Measurements from ENCODE around the gene ME3.

DNA sequence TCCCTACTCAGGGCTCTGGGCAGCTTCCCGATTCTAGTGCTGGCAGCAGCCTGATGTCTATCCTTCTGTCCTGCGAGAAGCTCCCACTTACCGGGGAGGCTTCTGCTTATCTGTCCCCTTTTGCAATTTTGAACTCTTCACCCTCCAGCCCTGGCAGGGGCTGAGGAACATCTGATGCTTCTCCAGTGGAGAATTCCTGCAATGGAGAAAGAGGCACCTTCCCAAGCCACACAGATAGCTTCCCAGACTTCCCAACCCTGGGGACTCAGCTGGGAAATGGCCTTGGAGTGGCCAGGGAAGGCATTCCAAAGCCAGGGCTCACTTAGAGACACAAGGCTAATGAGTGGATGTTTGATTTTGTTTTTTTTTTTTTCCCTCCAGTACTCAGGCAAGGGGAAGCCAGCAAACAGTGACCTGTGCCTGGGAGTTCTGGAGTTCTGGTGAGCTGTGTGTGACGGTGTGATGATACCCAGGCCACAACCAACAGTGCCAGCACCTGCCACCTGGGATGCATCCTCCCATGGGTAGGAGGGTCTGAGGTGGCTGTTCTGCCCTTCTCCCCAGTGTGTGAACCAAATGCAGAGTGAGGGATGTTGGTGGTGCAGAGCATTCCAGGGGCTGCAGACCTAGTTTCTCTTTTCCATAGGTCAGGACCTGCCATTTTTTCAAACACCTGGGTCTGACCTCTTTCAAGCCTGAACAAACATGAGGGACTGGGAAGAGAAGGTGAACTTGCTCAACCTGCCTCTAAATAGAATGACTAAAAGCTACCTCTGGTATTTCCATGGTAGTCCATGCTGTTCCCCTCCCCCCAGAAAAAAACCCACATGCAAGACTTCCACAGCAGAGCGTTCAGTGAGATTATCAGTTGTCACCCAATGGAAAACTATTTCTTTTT is 202.7 kb downstream of the ME3 start:
- TF ChIP-seq, protein P1, sequence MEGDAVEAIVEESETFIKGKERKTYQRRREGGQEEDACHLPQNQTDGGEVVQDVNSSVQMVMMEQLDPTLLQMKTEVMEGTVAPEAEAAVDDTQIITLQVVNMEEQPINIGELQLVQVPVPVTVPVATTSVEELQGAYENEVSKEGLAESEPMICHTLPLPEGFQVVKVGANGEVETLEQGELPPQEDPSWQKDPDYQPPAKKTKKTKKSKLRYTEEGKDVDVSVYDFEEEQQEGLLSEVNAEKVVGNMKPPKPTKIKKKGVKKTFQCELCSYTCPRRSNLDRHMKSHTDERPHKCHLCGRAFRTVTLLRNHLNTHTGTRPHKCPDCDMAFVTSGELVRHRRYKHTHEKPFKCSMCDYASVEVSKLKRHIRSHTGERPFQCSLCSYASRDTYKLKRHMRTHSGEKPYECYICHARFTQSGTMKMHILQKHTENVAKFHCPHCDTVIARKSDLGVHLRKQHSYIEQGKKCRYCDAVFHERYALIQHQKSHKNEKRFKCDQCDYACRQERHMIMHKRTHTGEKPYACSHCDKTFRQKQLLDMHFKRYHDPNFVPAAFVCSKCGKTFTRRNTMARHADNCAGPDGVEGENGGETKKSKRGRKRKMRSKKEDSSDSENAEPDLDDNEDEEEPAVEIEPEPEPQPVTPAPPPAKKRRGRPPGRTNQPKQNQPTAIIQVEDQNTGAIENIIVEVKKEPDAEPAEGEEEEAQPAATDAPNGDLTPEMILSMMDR (optimal IDR thresholded peaks at IDR 0.05 in 1 of 3, IDR thresholded peaks at IDR 0.05 in 1 of 3, conservative IDR thresholded peaks at IDR 0.05 in 1 of 3; ENCODE audit: extremely low read depth in 1 of 3, insufficient read depth in 2 of 3, low read length in 3 of 3): no peak
- no peak for TF ChIP-seq EZH2 (IDR thresholded peaks at IDR 0.05; ENCODE audit: low read length)
